Activated CD8-positive, alpha-beta T cell treated with anti-CD3 and anti-CD28 coated beads for 36 hours (primary cell): ENCODE measurements around the gene NCR3LG1. TPM values are rescaled to one million over a fixed set of nuclear protein-coding genes. Genes with fewer than 3 reads are reported as not detected.

Experiments
- ATAC-seq: fragments of 200-7000 bp; cut with Tn5 transposase; one replicate; pipeline ENCODE4 v1.10.0; 2021; ENCODE audit warnings: mild to moderate bottlenecking, moderate library complexity
- CTCF ChIA-PET: fragments of 350-600 bp; sonication (Branson Sonifier 250); formaldehyde crosslinking; loops from one replicate; lab custom pipeline; 2021; ENCODE audit warnings: antibody characterized with exemption; lab: Charles Lee
- POLR2A ChIA-PET: fragments of 350-600 bp; sonication (Branson Sonifier 250); formaldehyde crosslinking; loops from one replicate; lab custom pipeline; 2021; ENCODE audit warnings: antibody characterized with exemption; lab: Charles Lee
- DNase-seq: peaks from one replicate; pipeline ENCODE4 v3.0.0-alpha.2; 2020
- H3K27ac Mint-ChIP-seq: one replicate; pipeline ENCODE4 v1.8.0; 2021; ENCODE audit warnings: mild to moderate bottlenecking, mixed read lengths
- H3K27me3 Mint-ChIP-seq: one replicate; pipeline ENCODE4 v1.8.0; 2021; ENCODE audit warnings: mixed read lengths
- H3K36me3 Mint-ChIP-seq: one replicate; pipeline ENCODE4 v1.8.0; 2021; ENCODE audit warnings: low read depth, mixed read lengths
- H3K4me1 Mint-ChIP-seq: one replicate; pipeline ENCODE4 v1.8.0; 2021; ENCODE audit warnings: low read depth, mixed read lengths
- H3K4me3 Mint-ChIP-seq: one replicate; pipeline ENCODE4 v1.8.0; 2021; ENCODE audit warnings: mild to moderate bottlenecking, moderate library complexity, mixed read lengths
- H3K9me3 Mint-ChIP-seq: one replicate; pipeline ENCODE4 v1.8.0; 2021; ENCODE audit warnings: mixed read lengths
- intact Hi-C: fragments of 100-400 bp; cut with micrococcal nuclease; formaldehyde crosslinking; loops from one replicate; pipeline ENCODE4 v1.10.0; 2022
- total RNA-seq, 2 experiments: library from RNA; stranded (reverse); gene quantifications; one replicate each; pipeline ENCODE4 v1.2.3, GENCODE V29; 2021
- TF ChIP-seq, protein P1 (sequence below): fragments of 200-600 bp; IDR thresholded peaks from one replicate; pipeline ENCODE4 v1.8.0; 2022; ENCODE audit warnings: antibody characterized with exemption, mild to moderate bottlenecking

Gene NCR3LG1
- total RNA-seq, 2 experiments from 2014 or later = 3.4 to 4.2 TPM

DNA sequence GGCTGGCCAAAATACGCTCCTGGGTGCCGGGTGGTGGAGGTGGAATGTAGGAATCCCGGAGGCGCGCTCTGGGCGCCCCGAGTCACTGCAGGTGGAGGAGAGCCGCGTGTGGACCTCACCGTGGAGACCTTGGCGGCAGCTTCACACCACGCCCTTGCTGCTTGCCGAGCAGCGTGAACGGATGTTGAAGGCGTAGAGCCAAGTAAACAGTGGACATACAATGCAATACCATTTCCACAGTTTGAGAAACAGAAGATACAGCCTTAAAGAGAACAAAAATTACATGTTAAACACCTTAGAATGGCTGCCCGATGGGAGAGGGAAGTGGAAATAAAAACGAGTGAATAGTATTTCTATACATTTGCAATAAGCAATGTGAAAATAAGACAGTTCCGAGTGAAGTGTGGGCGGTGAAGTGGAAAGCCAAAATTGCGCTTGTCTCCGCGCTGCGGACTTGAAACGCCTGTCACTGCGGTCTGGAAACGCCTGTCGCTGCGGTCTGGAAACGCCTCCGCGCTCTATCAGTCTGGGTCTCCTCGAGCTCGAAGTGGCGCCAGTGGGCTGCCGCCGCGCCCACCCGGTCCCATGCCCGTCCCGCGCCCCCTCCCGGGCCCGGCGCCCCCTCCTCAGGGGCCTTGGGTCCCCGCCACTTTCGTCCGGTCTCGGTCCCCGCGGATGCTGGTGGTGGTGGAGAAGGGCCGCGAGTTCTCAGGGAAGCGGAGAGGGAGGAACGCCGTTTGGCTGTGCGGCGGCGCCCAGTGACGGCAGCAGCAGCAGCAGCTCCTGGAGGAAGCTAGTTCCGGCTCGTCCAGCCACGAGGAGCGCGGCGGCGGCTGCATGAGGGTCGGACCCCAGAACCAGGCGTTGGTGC, 1.6 kb downstream of the NCR3LG1 start:
- DNase-seq = peak; percentile 85

DNA sequence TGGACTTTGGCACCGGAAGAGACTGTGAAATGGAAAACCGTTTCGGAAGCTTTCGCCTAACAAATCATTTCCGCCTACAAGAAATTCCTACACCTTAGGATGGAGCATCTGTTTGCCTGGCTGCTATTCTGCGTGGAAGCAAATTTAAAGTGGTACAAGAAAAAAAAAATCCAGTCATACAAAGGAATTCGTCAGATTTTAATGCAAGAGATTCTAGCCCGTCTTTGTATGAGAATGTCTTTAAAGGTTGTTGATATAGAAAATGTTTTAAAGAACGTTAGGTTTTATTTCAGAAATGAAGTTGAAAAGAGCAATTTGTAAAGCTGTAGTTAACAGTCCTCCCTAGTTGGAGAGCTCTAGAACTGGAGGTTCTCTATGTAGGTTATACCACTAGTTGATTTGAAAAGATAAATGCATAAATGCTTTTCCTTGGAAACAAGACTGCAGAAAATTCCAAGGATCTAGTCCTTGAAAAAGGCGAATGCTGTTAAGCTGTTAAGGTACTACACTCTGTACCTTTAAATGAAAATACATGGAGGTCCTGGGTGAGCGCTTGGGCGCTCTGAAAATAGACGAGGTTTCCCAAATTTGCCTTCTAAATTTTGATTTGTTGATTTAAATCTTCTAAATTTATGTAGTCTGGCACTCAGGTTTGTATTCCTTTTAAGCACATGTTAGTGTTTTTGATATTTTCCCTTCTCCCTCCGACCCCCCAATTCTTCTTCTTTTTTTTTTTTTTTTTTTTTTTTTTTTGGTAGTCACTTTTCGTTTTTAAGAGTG, 2.4 kb downstream of the NCR3LG1 start:
- ChIA-PET CTCF (interaction anchor here (0.6 to 3.7 kb wide), 26 partner anchors 9 to 604 kb away, joined by 3 to 20 read pairs (median 5); partner anchors contain the start of genes NUCB2 and PIK3C2A), POLR2A (interaction anchor here (0.7 to 2.0 kb wide), 8 partner anchors 13 to 276 kb away, joined by 3 to 6 read pairs (median 4); partner anchors contain the start of genes KCNJ11, NUCB2 and RPS13)
- ATAC-seq = no peak
- peaks cover 34% of the 10 kb centered on the region for H3K4me1 Mint-ChIP-seq
- peak overlapping the region; percentile 87 for H3K4me3 Mint-ChIP-seq
- intact Hi-C loops = loop anchor here (5.0 kb wide), 3 partner anchors 57 to 122 kb away; partner anchors contain the start of gene NUCB2
- peak overlapping the region; percentile 91 for H3K27ac Mint-ChIP-seq
- no peak for DNase-seq
- H3K27me3 Mint-ChIP-seq = no peaks in the 10 kb centered on the region
- TF ChIP-seq, protein P1, sequence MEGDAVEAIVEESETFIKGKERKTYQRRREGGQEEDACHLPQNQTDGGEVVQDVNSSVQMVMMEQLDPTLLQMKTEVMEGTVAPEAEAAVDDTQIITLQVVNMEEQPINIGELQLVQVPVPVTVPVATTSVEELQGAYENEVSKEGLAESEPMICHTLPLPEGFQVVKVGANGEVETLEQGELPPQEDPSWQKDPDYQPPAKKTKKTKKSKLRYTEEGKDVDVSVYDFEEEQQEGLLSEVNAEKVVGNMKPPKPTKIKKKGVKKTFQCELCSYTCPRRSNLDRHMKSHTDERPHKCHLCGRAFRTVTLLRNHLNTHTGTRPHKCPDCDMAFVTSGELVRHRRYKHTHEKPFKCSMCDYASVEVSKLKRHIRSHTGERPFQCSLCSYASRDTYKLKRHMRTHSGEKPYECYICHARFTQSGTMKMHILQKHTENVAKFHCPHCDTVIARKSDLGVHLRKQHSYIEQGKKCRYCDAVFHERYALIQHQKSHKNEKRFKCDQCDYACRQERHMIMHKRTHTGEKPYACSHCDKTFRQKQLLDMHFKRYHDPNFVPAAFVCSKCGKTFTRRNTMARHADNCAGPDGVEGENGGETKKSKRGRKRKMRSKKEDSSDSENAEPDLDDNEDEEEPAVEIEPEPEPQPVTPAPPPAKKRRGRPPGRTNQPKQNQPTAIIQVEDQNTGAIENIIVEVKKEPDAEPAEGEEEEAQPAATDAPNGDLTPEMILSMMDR = no peak
- H3K9me3 Mint-ChIP-seq = no peaks in the 10 kb centered on the region
- peaks cover 24% of the 10 kb centered on the region for H3K36me3 Mint-ChIP-seq

More for the DNA sequence above, 1.6 kb downstream of the NCR3LG1 start:
- intact Hi-C loops = loop anchor here (5.0 kb wide), 3 partner anchors 56 to 121 kb away; partner anchors contain the start of gene NUCB2
- peaks cover 19% of the 10 kb centered on the region for H3K36me3 Mint-ChIP-seq
- H3K27me3 Mint-ChIP-seq = no peaks in the 10 kb centered on the region
- peak; percentile 54 for ATAC-seq
- H3K4me1 Mint-ChIP-seq = peaks cover 34% of the 10 kb centered on the region
- POLR2A ChIA-PET = interaction anchor here (0.6 to 2.0 kb wide), 11 partner anchors 14 to 275 kb away, joined by 3 to 6 read pairs (median 4); partner anchors contain the start of genes KCNJ11, NUCB2 and RPS13
- H3K4me3 Mint-ChIP-seq = peak overlapping the region; percentile 87
- CTCF ChIA-PET = interaction anchor here (0.6 to 3.7 kb wide), 20 partner anchors 8 to 175 kb away, joined by 3 to 20 read pairs (median 6); partner anchors contain the start of gene PIK3C2A
- TF ChIP-seq, protein P1 = no peak
- H3K9me3 Mint-ChIP-seq = no peaks in the 10 kb centered on the region
- H3K27ac Mint-ChIP-seq = peak overlapping the region; percentile 91

DNA sequence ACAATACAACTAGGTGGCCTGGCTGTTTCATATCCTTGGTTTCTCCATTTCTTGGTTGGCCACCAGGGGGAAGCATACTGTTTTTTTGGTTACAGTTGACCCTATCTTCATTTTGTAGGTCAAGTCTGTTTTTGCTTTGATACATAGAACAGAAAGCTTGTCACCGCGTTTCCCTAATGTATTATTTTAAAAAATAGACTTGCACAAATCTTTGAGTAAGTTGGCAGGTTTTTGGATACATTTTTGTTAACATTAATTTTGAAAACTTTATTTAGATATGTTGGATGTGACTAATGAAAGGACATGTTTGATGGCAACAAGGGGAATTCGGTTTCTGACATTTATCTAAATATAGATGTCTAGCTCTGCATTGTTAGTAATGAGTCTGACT, 3.0 kb downstream of the NCR3LG1 start:
- ChIA-PET POLR2A (interaction anchor here (0.8 to 2.0 kb wide), 4 partner anchors 13 to 277 kb away, joined by 4 to 6 read pairs (median 4); partner anchors contain the start of genes KCNJ11, NUCB2 and RPS13), CTCF (interaction anchor here (0.8 to 3.7 kb wide), 21 partner anchors 10 to 171 kb away, joined by 3 to 20 read pairs (median 5); partner anchors contain the start of genes NUCB2 and PIK3C2A)
- Mint-ChIP-seq H3K27ac (peak overlapping the region; percentile 34), H3K27me3 (no peaks in the 10 kb centered on the region), H3K4me1 (peaks cover 34% of the 10 kb centered on the region), H3K4me3 (peak overlapping the region; percentile 87), H3K9me3 (peaks cover 3% of the 10 kb centered on the region), H3K36me3 (peaks cover 28% of the 10 kb centered on the region)
- peak; percentile 87 for DNase-seq
- ATAC-seq = peak; percentile 45
- TF ChIP-seq, protein P1 = peak; percentile 80
- intact Hi-C loops = loop anchor here (5.0 kb wide), 3 partner anchors 57 to 122 kb away; partner anchors contain the start of gene NUCB2

DNA sequence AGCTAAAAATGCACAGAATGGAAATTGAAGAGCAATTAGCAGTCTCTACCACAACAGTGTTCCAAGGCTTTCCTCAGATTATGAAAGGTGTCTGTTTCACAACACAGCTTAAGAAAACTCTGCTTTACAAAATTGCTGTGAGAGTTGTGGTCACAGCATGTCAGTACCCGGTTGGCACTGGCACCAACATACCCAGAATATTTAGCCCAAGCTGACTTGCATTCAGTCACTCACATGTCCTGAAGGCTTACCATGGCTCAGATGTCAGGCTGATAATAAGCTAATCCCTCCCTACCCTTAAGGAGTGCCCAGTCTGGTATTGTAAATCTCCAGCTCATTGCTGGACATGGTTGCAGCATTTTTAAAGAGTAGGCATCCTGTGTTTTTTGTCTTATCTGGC, 14.9 kb downstream of the NCR3LG1 start:
- no peak overlapping the region for H3K4me3 Mint-ChIP-seq
- no peak for DNase-seq
- peaks cover 65% of the 10 kb centered on the region for H3K36me3 Mint-ChIP-seq
- no peaks in the 10 kb centered on the region for H3K27me3 Mint-ChIP-seq
- POLR2A ChIA-PET = interaction anchor here (1.4 kb wide), 1 partner anchor 269 kb away, joined by 3 read pairs; no protein-coding TSS in a partner anchor
- TF ChIP-seq, protein P1 = no peak
- H3K27ac Mint-ChIP-seq = no peak overlapping the region
- intact Hi-C loops = no loop called here
- peaks cover 3% of the 10 kb centered on the region for H3K4me1 Mint-ChIP-seq
- no peak for ATAC-seq
- CTCF ChIA-PET = interaction anchor here (0.9 to 3.0 kb wide), 4 partner anchors 12 to 137 kb away, joined by 3 to 14 read pairs (median 9); no protein-coding TSS in a partner anchor
- H3K9me3 Mint-ChIP-seq = peaks cover 32% of the 10 kb centered on the region
